Measurements from ENCODE around the gene CALN1.

CALN1 gene

GRCh38 chr7:71785216-71785615, 626.9 kb downstream of the CALN1 start:
- DNase-seq (ENCODE audit: low spot score): no peak

GRCh38 chr7:71784781-71785180, 627.4 kb downstream of the CALN1 start:
- DNase-seq (ENCODE audit: low spot score): no peak

- no peak for DNase-seq (ENCODE audit: low spot score)
Observed at GRCh38 chr7:71784180-71784579, 628.0 kb downstream of the CALN1 start.

GRCh38 chr7:71783779-71784178, 628.4 kb downstream of the CALN1 start:
- no peak for DNase-seq (ENCODE audit: low spot score)

- DNase-seq (ENCODE audit: low spot score): no peak
Observed at GRCh38 chr7:71782051-71782450, 630.1 kb downstream of the CALN1 start.

- no peak for DNase-seq (ENCODE audit: low spot score)
Observed at GRCh38 chr7:71780282-71780681, 631.9 kb downstream of the CALN1 start.

- DNase-seq (ENCODE audit: low spot score): no peak
Observed at GRCh38 chr7:71777278-71777677, 634.9 kb downstream of the CALN1 start.

GRCh38 chr7:71776726-71777125, 635.4 kb downstream of the CALN1 start:
- DNase-seq (ENCODE audit: low spot score): no peak

GRCh38 chr7:71775648-71776047, 636.5 kb downstream of the CALN1 start:
- no peak for DNase-seq (ENCODE audit: low spot score)

GRCh38 chr7:71772779-71773178, 639.4 kb downstream of the CALN1 start:
- no peak for DNase-seq (ENCODE audit: low spot score)

GRCh38 chr7:71770269-71770907, 641.8 kb downstream of the CALN1 start:
- DNase-seq (ENCODE audit: low spot score): no peak

- DNase-seq (ENCODE audit: low spot score): no peak
Observed at GRCh38 chr7:71769326-71769725, 642.8 kb downstream of the CALN1 start.

- DNase-seq (ENCODE audit: low spot score): no peak
Observed at GRCh38 chr7:71768450-71768849, 643.7 kb downstream of the CALN1 start.

GRCh38 chr7:71766016-71766415, 646.1 kb downstream of the CALN1 start:
- DNase-seq (ENCODE audit: low spot score): no peak

GRCh38 chr7:71761336-71761735, 650.8 kb downstream of the CALN1 start:
- no peak for DNase-seq (ENCODE audit: low spot score)

- DNase-seq (ENCODE audit: low spot score): no peak
Observed at GRCh38 chr7:71754828-71755227, 657.3 kb downstream of the CALN1 start.

GRCh38 chr7:71753956-71754664, 658.0 kb downstream of the CALN1 start:
- no peak for DNase-seq (ENCODE audit: low spot score)

- DNase-seq (ENCODE audit: low spot score): no peak
Observed at GRCh38 chr7:71753236-71753635, 658.9 kb downstream of the CALN1 start.

- peak; percentile 79 for DNase-seq (ENCODE audit: low spot score)
Observed at GRCh38 chr7:71752171-71752935, 659.8 kb downstream of the CALN1 start.

GRCh38 chr7:71750290-71750689, 661.8 kb downstream of the CALN1 start:
- no peak for DNase-seq (ENCODE audit: low spot score)

- DNase-seq (ENCODE audit: low spot score): no peak
Observed at GRCh38 chr7:71746006-71746405, 666.1 kb downstream of the CALN1 start.

GRCh38 chr7:71740174-71740560, 672.0 kb downstream of the CALN1 start:
- no peak for DNase-seq (ENCODE audit: low spot score)

GRCh38 chr7:71739520-71740173, 672.5 kb downstream of the CALN1 start:
- no peak for DNase-seq (ENCODE audit: low spot score)

All from GM03348 (cell line).